Activated T-cell treated with anti-CD3 and anti-CD28 coated beads, Interleukin-2, amount 50 U/mL, for 72 hours (primary cell): ENCODE data around the gene GRHL1. TPM values are rescaled to one million over a fixed set of nuclear protein-coding genes. Genes with fewer than 3 reads are reported as not detected.
"Not testable (repeated sequence)": the region's sequence is repeated elsewhere in the genome, so short reads cannot be mapped to it uniquely, and the experiment has no call there.

ENCODE experiments used
- ATAC-seq, 2 donors: fragments of 150-1000 bp; cut with Tn5 transposase; replicated peaks in 1 of 2; 2 replicates each; pipeline ENCODE4 v1.10.0; 2021; ENCODE audit warnings: moderate library complexity in 2 of 2, mild to moderate bottlenecking in 1 of 2
- DNase-seq, 2 donors: peaks; one replicate each; pipeline ENCODE4 v3.0.0; 2021 to 2022; ENCODE audit warnings: mixed read lengths in 1 of 2
- H3K27ac Mint-ChIP-seq: one replicate; pipeline ENCODE4 v1.8.0; 2022; ENCODE audit warnings: mild to moderate bottlenecking, moderate library complexity, mixed read lengths
- H3K27me3 Mint-ChIP-seq: one replicate; pipeline ENCODE4 v1.8.0; 2022; ENCODE audit warnings: low read depth, mixed read lengths
- H3K36me3 Mint-ChIP-seq, 2 donors: one replicate each; pipeline ENCODE4 v1.8.0; 2022; ENCODE audit warnings: mixed read lengths in 2 of 2, mild to moderate bottlenecking in 1 of 2; ENCODE audit not compliant: insufficient read depth in 2 of 2
- H3K4me1 Mint-ChIP-seq: one replicate; pipeline ENCODE4 v1.8.0; 2022; ENCODE audit warnings: low read depth, mixed read lengths
- H3K4me3 Mint-ChIP-seq, 2 donors: one replicate each; pipeline ENCODE4 v1.8.0; 2022; ENCODE audit warnings: mild to moderate bottlenecking in 2 of 2, mixed read lengths in 2 of 2, moderate library complexity in 2 of 2
- H3K9me3 Mint-ChIP-seq, 2 donors: one replicate each; pipeline ENCODE4 v1.8.0; 2022; ENCODE audit warnings: mixed read lengths in 2 of 2
- total RNA-seq, 2 donors: library from RNA; stranded (reverse); gene quantifications; one replicate each; pipeline ENCODE4 v1.2.3, GENCODE V29; 2022

Gene GRHL1
- total RNA-seq, 2 donors from 2014 or later, result 0.83 to 1.1 TPM

- H3K4me3 Mint-ChIP-seq, result peak overlapping the region in 1 of 2 donors; percentile 31
- no peaks in the 10 kb centered on the region for H3K4me1 Mint-ChIP-seq
- peak; percentile 37 to 51 for ATAC-seq
- no peak overlapping the region for H3K27ac Mint-ChIP-seq
- peak in 1 of 2 donors; percentile 11 for DNase-seq
- peaks cover 41% of the 10 kb centered on the region for H3K27me3 Mint-ChIP-seq
- no peaks in the 10 kb centered on the region for H3K36me3 Mint-ChIP-seq
- no peaks in the 10 kb centered on the region for H3K9me3 Mint-ChIP-seq
Observed at GRCh38 chr2:10006236-10007161, 55.0 kb downstream of the GRHL1 start.

DNA sequence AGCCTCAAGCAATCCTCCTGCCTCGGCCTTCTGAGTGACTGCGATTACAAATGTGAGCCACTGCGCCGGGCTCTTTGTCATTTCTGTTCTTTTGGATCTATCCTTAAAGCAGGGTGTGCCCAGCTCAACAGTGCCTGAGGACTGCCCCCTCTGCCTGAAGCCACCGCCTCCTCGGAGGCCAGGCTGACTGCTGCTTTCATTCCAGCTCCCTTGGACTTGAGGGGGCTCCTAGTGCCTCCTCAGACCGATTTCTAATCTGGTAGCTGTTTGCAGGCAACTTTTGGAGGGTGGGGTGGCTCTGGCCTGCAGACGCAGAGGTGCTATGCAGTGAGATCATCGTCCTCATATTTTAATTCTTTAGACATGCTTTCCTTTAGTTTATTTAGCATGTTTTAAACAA is 55.9 kb downstream of the GRHL1 start:
- Mint-ChIP-seq H3K36me3 (no peaks in the 10 kb centered on the region), H3K4me1 (no peaks in the 10 kb centered on the region), H3K4me3 (no peak overlapping the region), H3K27me3 (peaks cover 41% of the 10 kb centered on the region), H3K27ac (no peak overlapping the region), H3K9me3 (no peaks in the 10 kb centered on the region)
- ATAC-seq (no peak), DNase-seq (no peak)

GRCh38 chr2:10007921-10008808 is 56.7 kb downstream of the GRHL1 start:
- Mint-ChIP-seq H3K4me1 (no peaks in the 10 kb centered on the region), H3K27ac (no peak overlapping the region), H3K9me3 (no peaks in the 10 kb centered on the region), H3K27me3 (peaks cover 41% of the 10 kb centered on the region), H3K36me3 (no peaks in the 10 kb centered on the region), H3K4me3 (no peak overlapping the region)
- no peak for DNase-seq
- ATAC-seq, result no peak

DNA sequence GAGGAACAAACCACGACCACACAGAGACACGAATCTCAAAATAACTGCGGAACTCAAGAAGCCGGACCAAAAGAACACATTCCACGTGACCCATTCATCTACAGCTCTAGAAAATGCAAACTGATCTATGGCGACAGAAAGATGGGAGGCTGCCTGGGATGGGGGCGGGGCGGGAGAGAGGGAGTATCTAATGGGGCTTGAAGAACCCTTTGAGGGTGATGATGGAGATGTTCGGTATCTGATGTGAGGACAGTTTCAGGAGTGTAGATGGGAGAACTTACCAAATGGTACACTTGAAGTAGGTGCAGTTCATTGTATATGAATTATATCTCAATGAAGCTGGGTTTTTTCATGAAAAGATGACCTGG is 57.3 kb downstream of the GRHL1 start:
- no peaks in the 10 kb centered on the region for H3K9me3 Mint-ChIP-seq
- peaks cover 41% of the 10 kb centered on the region for H3K27me3 Mint-ChIP-seq
- no peak for DNase-seq

DNA sequence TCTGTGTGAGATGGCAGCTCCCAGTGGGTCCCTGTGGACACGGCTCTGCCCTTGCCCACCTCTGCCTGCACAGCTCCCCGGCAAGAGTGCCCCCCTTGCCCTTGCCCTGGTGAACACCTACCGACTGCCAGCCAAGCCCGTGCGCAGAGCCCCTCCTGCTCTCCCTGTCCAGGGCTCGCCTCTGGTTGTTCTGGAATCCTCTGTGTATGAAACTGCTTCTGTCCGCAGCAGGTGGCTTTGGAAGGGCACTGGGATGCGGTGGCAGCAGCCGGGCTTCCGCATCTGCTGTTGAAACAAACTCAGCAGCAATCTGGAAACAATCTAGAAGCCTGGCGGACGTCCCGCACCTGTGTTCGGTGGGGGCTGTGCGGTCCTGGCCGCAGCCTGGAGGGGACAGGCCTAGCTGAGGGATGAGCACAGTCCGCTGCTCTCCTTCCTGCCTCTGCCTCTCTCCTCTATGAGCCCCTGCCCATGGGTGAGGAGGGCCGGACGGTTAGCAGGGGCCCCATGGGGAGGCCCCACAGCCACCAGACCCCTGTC is 57.8 kb downstream of the GRHL1 start:
- Mint-ChIP-seq H3K4me3 (no peak overlapping the region), H3K36me3 (no peaks in the 10 kb centered on the region)

More for the DNA sequence above, 57.3 kb downstream of the GRHL1 start:
- Mint-ChIP-seq H3K36me3 (no peaks in the 10 kb centered on the region), H3K27ac (no peak overlapping the region), H3K4me3 (no peak overlapping the region), H3K4me1 (no peaks in the 10 kb centered on the region)
- no peak for ATAC-seq

DNA sequence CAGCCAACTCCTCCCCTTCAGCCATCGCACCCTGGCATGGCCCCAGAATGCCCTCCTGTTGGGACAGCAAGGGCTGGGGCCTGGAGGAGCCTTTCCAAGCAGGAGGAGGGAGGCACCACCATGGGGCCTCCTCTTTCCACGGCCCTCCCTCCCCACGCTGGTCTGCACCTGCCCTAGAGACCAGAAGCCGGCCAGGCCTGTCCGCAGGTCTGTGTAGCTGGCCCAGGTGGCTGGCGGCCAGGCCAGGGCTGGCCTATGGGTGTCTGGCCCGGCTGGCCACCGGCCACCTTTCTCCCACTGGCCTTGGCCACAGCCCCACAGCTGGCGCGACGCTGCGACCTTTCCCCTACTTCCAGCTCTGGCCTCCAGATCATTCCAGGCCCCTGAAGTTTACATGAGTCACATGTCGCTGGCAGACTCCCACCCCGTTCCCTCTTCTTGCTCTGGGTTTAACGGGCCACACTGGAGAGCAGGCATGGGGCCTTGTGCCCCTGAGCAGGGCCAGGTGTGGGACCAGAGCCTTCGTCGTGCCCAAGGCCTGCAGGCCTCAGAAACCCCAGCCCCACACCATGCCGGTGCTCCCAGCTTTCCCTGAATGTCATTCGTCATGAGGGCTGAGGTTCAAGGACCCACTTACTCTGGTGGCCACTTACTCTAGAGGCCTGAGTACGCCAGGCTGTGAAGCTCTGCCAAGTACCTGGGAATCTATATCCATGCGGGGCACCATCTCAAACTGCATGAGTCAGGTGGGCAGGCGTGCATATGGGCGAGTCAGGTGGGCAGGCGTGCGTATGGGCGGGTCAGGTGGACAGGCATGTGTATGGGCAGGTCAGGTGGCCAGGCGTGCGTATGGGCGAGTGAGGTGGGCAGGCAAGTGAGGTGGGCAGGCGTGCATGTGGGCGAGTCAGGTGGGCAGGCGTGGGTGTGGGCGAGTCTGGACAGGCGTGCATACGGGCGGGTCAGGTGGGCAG is 58.6 kb downstream of the GRHL1 start:
- no peak for DNase-seq
- Mint-ChIP-seq H3K27ac (no peak overlapping the region), H3K9me3 (no peaks in the 10 kb centered on the region), H3K36me3 (no peaks in the 10 kb centered on the region), H3K27me3 (peaks cover 33% of the 10 kb centered on the region), H3K4me1 (no peaks in the 10 kb centered on the region), H3K4me3 (no peak overlapping the region)
- ATAC-seq, result no peak

More for the DNA sequence above, 57.8 kb downstream of the GRHL1 start:
- Mint-ChIP-seq H3K9me3 (no peaks in the 10 kb centered on the region), H3K27me3 (peaks cover 40% of the 10 kb centered on the region), H3K27ac (no peak overlapping the region), H3K4me1 (no peaks in the 10 kb centered on the region)
- no peak for DNase-seq
- ATAC-seq, result no peak

GRCh38 chr2:10010861-10011605 is 59.5 kb downstream of the GRHL1 start:
- H3K4me1 Mint-ChIP-seq, H3K4me3 Mint-ChIP-seq, H3K27ac Mint-ChIP-seq, H3K36me3 Mint-ChIP-seq, DNase-seq, ATAC-seq, H3K9me3 Mint-ChIP-seq: not testable (repeated sequence)
- H3K27me3 Mint-ChIP-seq, result peaks cover 26% of the 10 kb centered on the region

DNA sequence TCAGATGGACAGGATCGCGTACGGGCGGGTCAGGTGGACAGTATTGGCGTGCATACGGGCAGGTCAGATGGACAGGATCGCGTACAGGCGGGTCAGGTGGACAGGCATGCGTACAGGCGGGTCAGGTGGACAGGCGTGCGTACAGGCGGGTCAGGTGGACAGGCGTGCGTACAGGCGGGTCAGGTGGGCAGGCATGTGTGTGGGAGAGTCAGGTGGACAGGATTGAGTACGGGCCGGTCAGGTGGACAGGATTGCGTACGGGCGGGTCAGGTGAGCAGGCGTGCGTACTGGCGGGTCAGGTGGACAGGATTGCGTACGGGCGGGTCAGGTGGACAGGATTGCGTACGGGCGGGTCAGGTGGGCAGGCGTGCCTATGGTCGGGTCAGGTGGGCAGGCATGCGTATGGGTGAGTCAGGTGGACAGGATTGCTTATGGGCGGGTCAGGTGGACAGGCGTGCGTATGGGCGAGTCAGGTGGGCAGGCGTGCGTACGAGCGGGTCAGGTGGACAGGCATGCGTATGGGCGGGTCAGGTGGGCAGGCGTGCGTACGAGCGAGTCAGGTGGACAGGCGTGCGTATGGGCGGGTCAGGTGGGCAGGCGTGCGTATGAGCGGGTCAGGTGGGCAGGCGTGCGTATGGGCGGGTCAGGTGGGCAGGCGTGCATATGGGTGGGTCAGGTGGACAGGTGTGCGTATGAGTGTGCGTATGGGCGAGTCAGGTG is 60.3 kb downstream of the GRHL1 start:
- not testable (repeated sequence) for H3K4me1 Mint-ChIP-seq, H3K36me3 Mint-ChIP-seq, ATAC-seq, H3K4me3 Mint-ChIP-seq, H3K27ac Mint-ChIP-seq, DNase-seq, H3K9me3 Mint-ChIP-seq
- peaks cover 24% of the 10 kb centered on the region for H3K27me3 Mint-ChIP-seq

DNA sequence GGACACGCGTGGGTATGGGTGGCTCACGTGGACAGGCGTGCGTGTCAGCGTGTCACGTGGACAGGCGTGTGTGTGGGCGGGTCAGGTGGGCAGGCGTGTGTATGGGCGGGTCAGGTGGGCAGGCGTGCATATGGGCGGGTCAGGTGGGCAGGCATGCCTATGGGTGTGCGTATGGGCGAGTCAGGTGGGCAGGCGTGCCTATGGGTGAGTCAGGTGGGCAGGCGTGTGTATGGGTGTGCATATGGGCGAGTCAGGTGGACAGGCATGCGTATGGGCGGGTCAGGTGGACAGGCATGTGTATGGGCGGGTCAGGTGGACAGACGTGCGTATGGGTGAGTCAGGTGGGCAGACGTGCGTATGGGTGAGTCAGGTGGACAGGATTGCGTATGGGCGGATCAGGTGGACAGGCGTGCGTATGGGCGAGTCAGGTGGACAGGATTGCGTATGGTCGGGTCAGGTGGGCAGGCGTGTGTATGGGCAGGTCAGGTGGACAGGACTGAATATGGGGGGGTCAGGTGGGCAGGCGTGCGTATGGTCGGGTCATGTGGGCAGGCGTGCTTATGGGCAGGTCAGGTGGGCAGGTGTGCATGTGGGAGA is 61.0 kb downstream of the GRHL1 start:
- not testable (repeated sequence) for H3K9me3 Mint-ChIP-seq, H3K4me1 Mint-ChIP-seq, H3K27ac Mint-ChIP-seq, H3K36me3 Mint-ChIP-seq, DNase-seq, ATAC-seq, H3K4me3 Mint-ChIP-seq
- peaks cover 17% of the 10 kb centered on the region for H3K27me3 Mint-ChIP-seq

DNA sequence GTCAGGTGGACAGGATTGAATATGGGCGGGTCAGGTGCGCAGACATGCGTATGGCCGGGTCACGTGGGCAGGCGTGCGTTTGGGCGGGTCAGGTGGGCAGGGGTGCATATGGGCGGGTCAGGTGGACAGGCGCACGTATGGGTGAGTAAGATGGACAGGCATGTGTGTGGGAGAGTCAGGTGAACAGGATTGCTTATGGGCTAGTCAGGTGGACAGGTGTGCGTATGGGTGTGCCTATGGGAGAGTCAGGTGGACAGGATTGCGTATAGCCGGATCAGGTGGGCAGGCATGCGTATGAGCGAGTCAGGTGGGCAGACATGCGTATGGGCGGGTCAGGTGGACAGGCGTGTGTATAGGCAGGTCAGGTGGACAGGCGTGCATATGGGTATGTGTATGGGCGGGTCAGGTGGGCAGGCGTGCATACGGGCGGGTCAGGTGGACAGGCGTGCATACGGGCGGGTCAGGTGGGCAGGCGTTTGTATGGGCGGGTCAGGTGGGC is 61.5 kb downstream of the GRHL1 start:
- no peak overlapping the region for H3K27ac Mint-ChIP-seq
- DNase-seq (no peak), ATAC-seq (no peak)
- no peaks in the 10 kb centered on the region for H3K4me1 Mint-ChIP-seq
- H3K4me3 Mint-ChIP-seq, result no peak overlapping the region
- H3K9me3 Mint-ChIP-seq, result no peaks in the 10 kb centered on the region
- peaks cover 11% of the 10 kb centered on the region for H3K27me3 Mint-ChIP-seq
- H3K36me3 Mint-ChIP-seq, result peaks cover 0 to 2% of the 10 kb centered on the region in 2 donors
